Fibroblast of skin of abdomen (primary cell): Measurements from ENCODE around the gene FBLN1.
A peak's percentile ranks its signal among the peaks of the same experiment; 100 is the strongest.

Source experiments
- DNase-seq: peaks from one replicate; pipeline ENCODE4 v3.0.0-alpha.2; 2013

The FBLN1 gene

DNA sequence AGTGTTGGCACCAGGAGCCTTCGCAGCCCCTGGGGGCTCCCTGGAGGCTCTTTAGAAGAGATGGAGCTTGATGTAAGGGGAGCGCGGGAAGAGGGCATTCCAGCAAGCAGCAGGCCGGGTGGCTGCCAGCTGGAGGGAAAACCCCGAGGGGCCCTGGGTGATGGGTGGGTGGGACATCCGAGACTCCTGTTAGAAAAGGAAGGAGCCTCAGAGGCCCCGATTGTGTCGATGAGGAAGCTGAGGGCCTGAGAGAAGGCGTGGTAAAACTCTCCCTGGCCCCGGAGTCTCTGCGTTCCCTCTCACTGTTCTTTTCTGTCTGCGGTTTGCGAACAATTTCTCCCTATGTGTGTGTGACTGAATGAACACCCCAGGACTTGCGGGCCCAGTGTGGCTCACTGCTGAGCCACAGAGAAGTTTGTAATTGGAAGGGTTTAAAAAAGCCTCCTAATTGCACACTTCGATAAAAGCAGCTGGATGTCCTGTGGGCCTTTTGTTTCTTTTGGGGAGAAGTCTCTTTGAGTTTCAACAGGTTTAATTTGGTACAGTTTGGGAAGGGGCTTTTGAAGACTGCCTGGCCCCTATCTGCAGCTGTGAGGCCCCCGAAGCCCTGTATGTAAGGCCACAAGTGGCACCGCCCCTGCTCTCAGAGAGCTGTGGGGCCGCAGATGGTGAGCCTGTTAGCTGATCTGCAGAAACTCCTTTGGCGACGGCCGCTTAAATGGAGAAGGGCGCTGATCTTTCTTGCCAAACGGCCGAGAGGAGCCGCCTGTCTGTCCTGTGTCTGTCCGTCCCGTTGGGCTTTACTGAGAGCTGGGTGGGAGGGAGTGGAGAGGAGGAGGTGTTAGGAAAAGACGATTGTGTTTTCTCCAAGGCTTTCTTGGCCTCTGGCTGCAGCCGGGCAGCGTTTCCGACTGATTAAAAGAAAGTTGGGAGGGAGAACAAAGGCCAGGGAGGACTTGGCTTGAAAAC lies 2.0 kb downstream of the FBLN1 start:
- DNase-seq, result peak; percentile 84

DNA sequence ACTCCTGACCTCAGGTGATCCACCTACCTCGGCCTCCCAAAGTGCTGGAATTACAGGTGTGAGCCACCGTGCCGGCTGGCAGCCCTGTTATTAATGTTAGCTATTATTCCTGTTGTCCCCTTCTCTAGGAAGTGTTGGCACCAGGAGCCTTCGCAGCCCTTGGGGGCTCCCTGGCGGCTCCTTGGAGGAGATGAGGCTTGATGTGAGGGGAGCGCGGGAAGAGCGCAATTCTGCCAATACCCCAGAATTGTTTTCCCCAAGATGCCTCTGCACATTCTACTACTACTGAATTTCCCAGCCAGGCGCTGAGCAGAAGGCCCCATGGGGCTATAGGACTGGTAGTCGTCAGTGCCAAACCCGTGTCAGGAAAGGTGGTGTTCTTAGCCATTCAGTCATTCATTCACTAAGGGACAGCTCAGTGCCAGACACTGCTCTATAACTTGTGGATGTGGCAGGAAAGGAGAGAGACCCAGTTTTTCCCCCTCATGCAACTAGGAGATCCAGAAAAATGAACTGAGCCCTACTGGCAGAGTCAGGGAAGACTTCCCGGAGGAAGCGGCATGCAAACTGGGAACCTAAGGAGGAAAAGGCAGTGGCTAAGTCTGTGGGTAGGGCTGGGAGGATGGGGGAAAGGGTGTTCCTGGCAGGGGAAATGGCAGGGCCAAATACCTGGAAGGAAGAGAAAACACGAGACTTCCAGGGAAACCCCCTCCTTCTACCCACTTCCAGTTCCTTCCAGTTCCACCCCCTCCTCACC lies 3.5 kb downstream of the FBLN1 start:
- DNase-seq, result no peak

DNA sequence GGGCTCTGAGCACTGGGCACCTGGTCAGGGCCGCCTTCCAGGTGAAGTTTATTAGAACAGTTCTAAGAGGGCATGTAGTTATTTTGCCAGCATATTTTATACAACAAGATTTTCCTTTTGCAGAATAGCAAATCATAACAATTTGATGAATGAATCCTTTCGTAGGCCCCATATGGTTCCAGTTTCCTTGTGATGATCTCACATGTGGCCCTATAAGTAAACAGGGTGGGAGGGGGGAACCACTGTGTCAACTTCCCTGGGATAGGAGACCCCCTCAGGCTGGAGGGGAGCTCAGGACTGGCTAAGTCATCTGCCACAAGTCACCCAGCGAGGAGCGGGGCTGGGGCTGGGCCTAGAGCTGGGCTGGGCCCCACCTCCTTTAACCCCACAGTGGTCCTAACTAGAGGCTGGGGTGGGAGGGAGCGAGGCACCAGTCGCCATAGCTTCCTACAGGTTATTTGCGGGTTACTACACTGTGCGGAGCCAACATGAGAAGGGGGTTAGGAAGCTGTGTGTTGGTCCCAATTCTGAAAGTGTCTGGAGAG lies 4.2 kb downstream of the FBLN1 start:
- DNase-seq, result no peak

DNA sequence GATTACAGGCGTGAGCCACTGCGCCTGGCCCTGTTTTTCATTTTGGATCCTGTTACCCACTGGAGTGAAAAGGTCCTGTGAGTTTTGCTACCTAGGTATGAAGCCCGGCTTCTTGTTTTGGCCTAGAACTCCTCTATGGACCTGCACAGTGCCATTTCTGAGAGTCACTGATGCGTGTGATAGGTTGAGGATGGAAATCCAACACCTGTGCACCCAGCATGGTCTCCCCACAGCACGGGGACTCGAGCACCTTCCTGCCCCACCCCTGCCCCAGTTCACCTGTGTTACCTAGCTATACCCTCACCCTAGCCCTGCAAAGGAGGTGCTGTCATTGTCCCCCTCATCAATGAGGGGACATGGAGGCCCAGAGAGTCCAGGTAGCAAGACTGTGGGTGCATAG lies 5.1 kb downstream of the FBLN1 start:
- DNase-seq, result no peak

DNA sequence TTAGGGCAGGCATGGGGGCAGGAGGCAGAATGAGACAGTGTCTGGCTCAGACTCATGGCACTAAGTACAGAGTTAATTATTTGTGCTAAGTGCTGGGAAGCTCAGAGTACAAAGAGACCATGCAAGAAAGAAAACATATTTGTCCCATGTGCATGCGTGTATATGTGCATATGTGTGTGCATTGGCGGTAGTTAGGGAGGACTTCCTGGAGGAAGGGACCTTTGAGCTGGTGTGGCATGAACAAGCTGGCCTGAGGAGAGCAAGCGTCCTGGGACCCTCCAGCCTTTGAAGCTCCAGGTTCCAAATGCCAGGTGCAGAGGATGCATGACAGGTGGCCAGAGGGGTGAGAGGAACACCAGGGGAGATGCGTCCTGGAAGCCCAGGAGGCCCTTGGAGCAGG lies 6.1 kb downstream of the FBLN1 start:
- DNase-seq, result no peak

DNA sequence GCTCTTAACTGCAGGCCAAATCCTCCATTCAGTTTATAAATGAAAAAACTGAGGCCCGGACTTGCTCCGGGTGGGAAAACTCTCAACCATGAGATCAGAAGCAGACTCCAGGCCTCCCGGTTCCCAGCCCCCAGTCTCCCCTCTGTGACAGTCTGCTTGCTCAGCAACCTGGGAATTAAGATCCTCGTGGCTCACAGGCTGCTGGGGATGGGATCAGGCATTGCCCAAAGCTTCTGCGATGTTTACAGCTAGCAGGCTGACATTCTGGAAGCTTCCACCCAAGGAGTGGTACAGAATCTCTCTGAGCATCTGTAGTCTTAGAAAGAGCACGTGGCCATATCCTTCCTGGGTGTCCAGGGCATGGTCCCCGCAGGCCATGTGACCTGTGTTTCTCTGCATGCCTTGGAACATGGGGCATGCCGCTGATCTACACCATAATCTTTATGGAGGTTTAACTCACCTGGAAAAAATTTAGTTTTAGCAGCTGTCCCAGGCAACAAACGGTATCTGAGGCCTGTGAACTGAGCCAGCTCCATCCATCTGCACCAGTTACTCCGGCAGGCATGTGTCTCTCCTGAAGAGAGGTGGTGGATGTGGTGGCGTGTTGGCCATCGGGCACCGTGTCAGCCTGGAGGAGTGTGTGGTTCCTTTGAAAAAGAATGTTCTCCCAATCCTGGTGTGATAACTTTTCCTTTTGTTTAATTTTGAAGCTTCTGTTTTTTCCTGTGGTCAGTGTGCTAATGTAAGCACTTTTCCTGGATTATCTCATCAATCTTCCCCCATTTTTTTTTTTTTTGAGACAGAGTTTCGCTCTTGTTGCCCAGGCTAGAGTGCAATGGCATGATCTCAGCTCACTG lies 7.9 kb downstream of the FBLN1 start:
- DNase-seq, result no peak

DNA sequence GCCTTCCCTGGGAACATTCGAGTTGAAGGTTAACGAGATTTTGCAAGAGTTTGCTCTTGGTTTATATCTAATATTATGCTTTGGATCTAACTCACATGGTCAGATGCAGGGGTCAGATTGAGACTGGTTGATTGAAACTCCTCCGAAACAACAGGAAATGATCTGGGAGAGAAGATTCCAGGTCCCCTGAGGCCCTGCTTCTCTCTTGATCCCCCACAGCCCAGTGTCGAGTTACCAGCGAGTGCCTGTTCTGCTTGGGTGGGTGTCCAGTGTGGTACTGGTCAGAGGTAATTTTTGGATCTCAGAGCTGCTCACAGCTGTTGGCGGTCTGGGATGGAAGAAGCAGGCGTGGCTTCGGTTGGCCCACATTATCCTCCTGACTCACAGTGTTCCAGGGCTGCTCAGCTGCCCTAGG lies 9.2 kb downstream of the FBLN1 start:
- DNase-seq, result peak; percentile 89

DNA sequence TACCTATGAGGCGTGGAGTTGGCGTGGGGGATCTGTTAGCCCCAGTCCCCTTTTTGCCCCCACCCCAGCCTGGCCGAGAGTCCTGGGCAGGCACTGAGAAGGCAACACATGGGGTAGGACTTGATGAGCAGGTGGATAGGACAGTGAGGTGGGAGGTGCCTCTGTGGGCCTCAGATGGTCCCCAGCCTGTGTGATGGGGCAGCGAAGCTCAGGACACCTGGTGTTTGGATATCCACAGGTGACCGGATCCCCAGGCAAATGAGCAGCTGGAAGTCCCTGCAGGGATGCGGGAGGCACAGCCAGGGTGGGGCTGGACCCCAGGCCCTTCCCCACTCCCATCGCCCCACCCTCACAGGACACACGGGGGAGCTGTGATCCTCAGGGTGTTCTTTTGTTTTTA lies 9.7 kb downstream of the FBLN1 start:
- no peak for DNase-seq

DNA sequence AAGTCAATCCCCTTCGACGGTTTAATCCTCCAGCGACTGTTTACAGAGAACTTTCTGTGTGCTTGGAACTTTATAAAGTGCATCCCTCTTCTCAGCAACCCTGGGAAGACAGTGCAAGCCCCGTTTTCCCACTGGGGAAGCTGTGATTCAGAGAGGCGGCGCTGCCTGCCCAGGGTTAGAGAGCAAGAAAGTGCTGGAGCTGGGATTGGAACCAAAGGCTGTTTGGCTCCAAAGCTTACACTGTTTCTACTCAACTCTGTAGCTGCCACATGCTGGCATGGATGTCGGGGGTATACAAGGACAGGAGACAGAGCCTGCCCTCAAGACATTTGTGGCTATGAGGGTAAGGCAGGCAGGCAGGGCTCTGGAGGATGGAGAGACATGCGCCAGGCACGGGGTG lies 13.0 kb downstream of the FBLN1 start:
- no peak for DNase-seq

DNA sequence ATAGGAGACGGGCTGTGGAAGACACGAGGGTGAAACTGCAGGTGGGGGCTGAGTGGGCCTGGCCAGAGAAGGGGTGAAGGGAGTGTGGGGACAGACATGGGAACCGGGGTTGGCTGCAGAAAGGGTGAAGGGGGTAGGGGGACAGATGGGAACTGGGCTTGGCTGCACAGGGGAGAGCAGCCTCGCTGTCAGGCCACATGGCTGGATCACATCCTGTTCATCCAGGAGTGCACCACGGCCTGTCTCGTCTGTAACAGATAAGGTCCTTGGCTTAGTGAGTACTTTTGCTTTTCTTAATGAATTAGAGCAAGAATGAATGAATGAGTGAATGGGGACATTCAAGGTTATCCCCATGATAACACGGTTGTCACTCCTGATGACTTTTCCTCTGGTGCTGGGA lies 13.5 kb downstream of the FBLN1 start:
- no peak for DNase-seq

DNA sequence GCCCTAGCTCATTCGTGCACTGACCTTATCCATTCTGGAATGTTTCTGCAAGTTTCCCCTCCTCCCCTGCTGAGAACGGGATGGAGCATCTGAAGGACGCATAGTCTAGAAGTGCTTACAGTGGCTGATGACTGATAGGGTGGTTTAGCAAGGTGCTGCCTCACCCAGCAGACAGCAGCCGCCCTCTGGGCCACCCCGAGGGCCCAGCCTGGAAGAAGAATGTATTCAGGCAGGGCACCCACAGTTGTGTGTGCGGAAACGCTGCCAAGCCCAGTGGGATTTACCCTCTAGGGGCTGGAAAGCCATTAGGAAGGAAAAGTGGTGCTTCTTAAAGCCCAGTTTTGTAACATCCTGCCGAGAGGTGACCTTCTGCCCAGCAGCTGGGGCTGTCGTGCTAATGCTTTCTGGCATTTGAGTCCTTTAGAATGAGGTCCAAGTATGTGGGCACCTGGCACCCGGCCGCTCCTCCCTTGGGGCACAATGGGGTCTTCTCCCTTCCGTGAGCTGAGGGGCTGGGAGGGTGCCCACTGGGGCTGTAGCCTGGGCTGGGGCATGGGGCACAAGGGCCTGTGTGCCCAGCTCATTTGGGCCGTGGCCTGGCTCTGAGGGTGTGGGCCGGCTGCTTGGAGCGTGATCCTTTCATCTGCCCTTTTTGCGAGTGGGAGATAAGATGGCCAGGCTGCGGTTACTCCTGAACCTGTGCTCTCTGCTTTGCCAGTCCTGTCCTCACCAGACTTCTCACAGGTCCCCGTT lies 14.4 kb downstream of the FBLN1 start:
- DNase-seq, result peak; percentile 77

DNA sequence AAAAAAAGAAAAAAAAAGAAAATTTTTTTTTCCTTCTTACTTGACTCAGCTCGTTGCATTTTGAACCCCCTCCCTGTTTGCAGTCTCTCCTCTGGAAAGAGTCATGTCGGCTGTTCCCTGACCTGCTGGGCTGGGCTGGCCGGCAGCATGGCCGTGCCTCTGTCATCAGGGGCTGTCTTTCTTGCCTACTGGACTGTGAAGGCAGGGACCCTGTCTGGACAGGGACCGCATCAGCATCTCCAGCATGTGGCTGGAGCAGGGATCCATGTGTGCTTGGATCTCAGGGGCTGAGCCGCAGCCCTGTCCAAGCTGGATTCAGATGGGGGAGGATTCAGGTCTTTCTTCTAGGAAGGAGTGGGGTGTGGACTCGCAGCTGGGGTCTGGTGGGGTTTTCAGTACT lies 15.5 kb downstream of the FBLN1 start:
- DNase-seq, result no peak

DNA sequence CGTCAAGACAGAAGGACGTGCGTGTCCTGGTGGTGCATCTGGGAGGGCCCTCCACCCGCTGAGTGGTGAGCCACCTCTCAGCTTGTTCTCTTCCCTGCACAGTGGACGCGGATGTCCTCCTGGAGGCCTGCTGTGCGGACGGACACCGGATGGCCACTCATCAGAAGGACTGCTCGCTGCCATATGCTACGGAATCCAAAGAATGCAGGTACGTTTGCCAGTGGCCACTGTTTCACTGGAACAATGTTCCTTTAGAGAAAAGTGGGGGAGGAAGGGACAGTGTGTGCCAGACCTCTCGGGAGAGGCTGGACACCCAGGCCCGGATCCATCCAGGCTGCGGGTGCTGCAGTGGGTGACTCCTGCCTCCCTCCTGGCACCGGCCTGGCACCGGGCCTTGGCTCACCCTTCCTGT lies 15.9 kb downstream of the FBLN1 start:
- no peak for DNase-seq

DNA sequence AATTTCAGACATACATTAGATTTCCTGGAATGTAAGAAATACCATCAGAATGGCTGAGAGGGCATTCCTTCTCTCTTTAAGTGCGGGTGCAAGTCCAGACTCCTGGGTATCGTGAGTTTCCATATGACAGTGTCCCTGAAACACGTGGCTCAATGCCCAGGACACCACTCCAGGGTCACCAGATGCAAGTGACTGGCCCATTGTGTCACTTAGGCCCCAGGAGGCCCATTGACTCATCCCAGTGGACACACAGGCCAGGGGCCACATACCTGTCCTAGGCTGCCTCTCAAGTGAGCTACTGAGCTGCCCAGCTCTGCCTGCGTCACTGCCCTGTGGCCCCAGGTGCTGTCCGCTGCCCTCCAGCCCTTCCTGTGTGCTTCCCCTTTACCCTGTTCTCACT lies 18.5 kb downstream of the FBLN1 start:
- DNase-seq, result no peak

DNA sequence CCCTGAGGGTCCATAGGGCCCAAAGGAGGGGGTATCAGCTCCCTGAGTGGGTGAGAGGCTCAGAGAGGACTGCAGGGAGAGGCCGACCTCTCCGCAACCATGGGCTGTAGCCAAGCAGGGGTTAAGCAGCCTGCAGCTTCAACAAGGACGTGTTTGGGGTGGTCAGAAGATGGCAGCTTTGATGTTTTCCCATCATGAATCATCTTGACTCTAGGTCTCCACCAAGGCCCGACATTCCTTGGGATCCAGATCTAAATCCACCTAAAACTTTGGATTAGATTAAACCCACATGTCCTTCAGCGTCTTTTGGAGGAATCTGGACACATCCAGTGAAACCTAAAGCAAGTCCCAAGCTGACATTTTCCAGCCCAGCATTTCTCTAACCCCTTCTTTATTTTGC lies 19.8 kb downstream of the FBLN1 start:
- DNase-seq, result peak; percentile 58

DNA sequence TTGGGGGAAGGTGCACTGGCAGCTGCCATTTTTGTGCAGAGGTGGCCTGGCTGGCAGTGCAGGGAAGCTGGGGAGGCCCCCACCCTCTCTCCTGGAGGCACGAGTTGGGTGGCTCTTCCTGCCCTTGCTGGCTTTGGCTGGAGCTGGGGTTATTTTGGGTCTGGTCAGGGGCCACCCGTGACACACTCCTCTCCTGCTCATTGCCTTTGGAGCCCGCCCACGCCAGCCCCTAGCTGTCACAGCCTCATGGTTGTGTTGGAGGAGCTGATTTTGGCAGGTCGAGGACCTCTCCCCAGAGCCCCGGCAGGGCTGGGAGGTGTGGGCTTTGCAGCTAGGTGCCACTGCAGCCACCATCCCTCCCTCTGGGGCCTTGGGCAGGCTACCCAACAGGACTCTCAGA lies 21.5 kb downstream of the FBLN1 start:
- DNase-seq, result no peak

DNA sequence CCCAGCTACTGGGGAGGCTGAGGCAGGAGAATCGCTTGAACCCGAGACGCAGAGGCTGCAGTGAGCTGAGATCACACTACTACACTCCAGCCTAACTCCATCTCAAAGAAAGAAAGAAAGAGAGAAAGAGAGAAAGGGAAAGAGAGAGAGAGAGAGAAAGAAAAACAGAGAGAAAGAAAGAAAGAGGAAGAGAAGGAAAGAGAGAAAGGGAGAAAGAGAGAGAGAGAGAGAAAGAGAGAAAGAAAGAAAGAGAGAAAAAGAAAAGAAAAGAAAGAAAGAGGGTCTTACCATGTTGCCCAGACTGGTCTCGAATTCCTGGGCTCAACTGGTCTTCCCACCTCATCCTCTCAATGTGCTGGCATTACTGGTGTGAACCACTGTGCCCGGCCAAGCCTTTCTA lies 22.3 kb downstream of the FBLN1 start:
- no peak for DNase-seq

DNA sequence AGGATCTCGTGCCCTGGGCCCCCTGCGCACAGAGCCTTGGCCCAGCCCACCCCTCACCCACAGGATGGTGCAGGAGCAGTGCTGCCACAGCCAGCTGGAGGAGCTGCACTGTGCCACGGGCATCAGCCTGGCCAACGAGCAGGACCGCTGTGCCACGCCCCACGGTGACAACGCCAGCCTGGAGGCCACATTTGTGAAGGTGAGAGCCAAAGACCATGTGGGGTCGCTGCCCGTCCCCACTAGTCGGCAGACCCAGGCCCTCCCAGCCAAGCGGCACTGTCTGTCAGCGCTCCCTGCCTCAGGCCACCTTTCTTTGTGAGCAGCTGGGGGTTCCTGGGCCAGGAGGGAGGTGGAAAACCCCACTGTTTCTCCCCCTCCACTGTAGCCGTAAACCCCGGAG lies 22.8 kb downstream of the FBLN1 start:
- DNase-seq, result no peak

DNA sequence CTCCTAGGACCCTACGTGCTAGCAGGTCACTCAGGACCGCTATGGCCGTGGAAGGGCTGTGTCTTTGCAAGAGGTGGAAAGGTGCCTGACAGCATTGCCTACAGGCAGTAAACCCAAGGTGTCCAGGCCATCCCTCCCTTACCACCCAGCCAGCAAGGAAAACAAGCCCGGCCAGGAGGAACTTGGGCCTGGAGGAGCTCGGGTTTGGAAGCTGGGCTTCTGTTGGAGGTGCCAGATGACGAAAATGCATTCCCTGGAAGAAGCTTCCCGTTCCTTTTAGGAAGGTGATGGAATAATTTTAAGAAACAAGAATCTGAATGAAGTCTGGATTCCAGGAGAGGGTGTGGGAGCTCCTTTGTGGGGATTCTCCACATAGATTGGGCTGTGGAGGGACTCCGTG lies 23.6 kb downstream of the FBLN1 start:
- DNase-seq, result no peak

DNA sequence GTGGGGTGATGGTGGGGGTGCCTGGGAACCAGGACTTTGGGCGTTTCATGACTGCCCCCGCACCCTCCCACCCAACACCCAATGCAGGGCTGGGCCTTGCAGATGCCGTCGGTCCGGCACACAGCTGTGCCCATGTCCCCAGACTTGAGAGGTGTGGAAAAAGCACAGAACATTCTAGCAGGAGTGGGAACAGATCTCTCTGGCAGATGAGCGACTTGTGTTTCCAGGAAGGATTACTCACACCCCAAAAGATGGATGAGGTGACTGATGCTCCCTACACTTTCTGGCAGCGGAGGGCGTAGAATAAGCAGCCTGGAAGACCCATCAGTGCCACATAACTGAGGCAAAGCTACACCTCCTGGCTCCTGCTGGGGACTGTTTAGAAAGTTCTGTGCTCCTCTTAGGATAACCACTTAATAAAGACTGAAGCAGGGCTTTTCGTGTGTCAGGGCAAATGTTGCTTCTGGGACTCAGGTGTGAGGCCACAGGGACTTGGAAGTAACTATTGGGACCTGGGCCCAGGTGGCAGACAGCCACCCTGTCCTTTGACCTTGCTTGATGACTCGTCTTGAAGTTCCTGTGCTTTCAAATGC lies 24.2 kb downstream of the FBLN1 start:
- DNase-seq, result peak; percentile 78

DNA sequence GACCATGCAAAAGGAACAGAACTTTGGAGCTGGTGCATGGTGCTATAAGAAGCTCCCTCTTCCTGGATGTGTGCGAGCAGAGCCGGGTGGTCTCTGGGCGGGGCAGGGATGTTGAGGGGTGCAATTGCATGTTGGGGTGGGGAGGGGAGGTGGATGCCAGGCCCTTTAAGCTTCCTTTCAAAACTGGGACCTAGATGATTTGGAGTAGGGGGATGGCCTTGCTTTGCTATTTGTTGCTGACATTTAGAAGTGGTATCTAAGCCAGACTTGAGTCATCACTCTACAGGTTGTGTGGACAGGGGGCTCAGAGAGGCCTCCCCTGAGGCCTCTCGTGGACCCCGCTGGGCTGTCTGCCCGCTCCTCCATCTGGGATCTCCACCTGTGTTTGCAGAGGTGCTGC lies 24.8 kb downstream of the FBLN1 start:
- no peak for DNase-seq
